K562 (cell line): ENCODE results near the gene TNF. TPM values are rescaled to one million over a fixed set of nuclear protein-coding genes. Genes with fewer than 3 reads are reported as not detected.

ENCODE experiments used
- C11orf30 ChIP-seq: fragments of 450-650 bp; IDR thresholded peaks from 2 replicates; pipeline ENCODE4 v1.6.1; 2016; ENCODE audit warnings: low read depth, mild to moderate bottlenecking
- CTCF ChIP-seq, 3 experiments: IDR thresholded peaks in 2 of 3; conservative IDR thresholded peaks in 1 of 3; 2 replicates each; pipeline ENCODE4 v1.5.1; 2011 to 2012; ENCODE audit warnings: low read length in 3 of 3, mild to moderate bottlenecking in 3 of 3, control low read depth in 2 of 3, improper control_type of control experiment in 1 of 3, inconsistent platforms in 1 of 3, low read depth in 1 of 3, mixed read lengths in 1 of 3, moderate library complexity in 1 of 3; ENCODE audit not compliant: insufficient read depth in 2 of 3
- E2F3 ChIP-seq: fragments of 250-450 bp; sonication (Bioruptor Pico); IDR thresholded peaks from 2 replicates; pipeline ENCODE4 v1.4.0; 2020; ENCODE audit warnings: mild to moderate bottlenecking
- ESRRB ChIP-seq: fragments of 250-450 bp; sonication (Bioruptor Pico); IDR thresholded peaks from 2 replicates; pipeline ENCODE4 v1.5.0; 2020; ENCODE audit warnings: mild to moderate bottlenecking, moderate library complexity, borderline replicate concordance
- ETS2 ChIP-seq: IDR thresholded peaks from 2 replicates; pipeline ENCODE4 v1.6.1; 2016; ENCODE audit warnings: borderline replicate concordance, missing genetic modification characterization, mild to moderate bottlenecking, moderate library complexity, missing compliant biosample characterization; ENCODE audit not compliant: poor library complexity, severe bottlenecking
- HDAC1 ChIP-seq, 2 experiments: fragments of 450-650 bp; IDR thresholded peaks; 2 replicates each; pipeline ENCODE4 v1.6.1; 2016 to 2017; ENCODE audit warnings: inconsistent platforms in 1 of 2, mild to moderate bottlenecking in 1 of 2, moderate library complexity in 1 of 2
- HDAC8 ChIP-seq: fragments of 450-650 bp; IDR thresholded peaks from 2 replicates; pipeline ENCODE4 v1.6.1; 2016; ENCODE audit warnings: mild to moderate bottlenecking, missing genetic modification characterization, moderate library complexity, missing compliant biosample characterization
- IFI16 ChIP-seq: fragments of 250-450 bp; sonication (Bioruptor Pico); IDR thresholded peaks from 2 replicates; pipeline ENCODE4 v2.1.2; 2022; ENCODE audit warnings: mild to moderate bottlenecking, inconsistent platforms
- JUND ChIP-seq, 2 experiments: IDR thresholded peaks; 2 replicates in 1 of 2; 3 replicates in 1 of 2; pipeline ENCODE4 v1.6.1; 2011; ENCODE audit warnings: borderline replicate concordance in 2 of 2, low read depth in 2 of 2, low read length in 2 of 2, improper control_type of control experiment in 1 of 2, missing biosample characterization in 1 of 2, missing genetic modification characterization in 1 of 2, missing genetic modification reagents in 1 of 2
- NRF1 ChIP-seq, 2 experiments: fragments of 450-650 bp; IDR thresholded peaks in 1 of 2; conservative IDR thresholded peaks in 1 of 2; 2 replicates each; pipeline ENCODE4 v1.6.1; 2014; ENCODE audit warnings: mild to moderate bottlenecking in 2 of 2
- POLR3G ChIP-seq: IDR thresholded peaks from 2 replicates; pipeline ENCODE4 v1.6.1; 2011; ENCODE audit not compliant: insufficient read length, insufficient replicate concordance; ENCODE audit errors: extremely low read depth
- SMAD4 ChIP-seq: fragments of 250-450 bp; sonication (Bioruptor Pico); conservative IDR thresholded peaks from 2 replicates; pipeline ENCODE4 v1.8.0; 2021; ENCODE audit warnings: inconsistent platforms, mild to moderate bottlenecking, moderate library complexity
- THRB ChIP-seq: fragments of 450-650 bp; formaldehyde crosslinking; conservative IDR thresholded peaks from 2 replicates; pipeline ENCODE4 v1.4.0; 2022; ENCODE audit warnings: mild to moderate bottlenecking, missing genetic modification characterization
- ZBTB34 ChIP-seq: fragments of 250-450 bp; sonication (Bioruptor Pico); IDR thresholded peaks from 2 replicates; pipeline ENCODE4 v1.8.0; 2021; ENCODE audit warnings: mild to moderate bottlenecking, moderate library complexity
- ZBTB8A ChIP-seq: fragments of 450-650 bp; IDR thresholded peaks from 2 replicates; pipeline ENCODE4 v1.6.1; 2018; ENCODE audit warnings: mild to moderate bottlenecking, moderate library complexity; ENCODE audit not compliant: partially characterized antibody
- ZNF197 ChIP-seq: fragments of 200-800 bp; sonication (Bioruptor generic); IDR thresholded peaks from 2 replicates; pipeline ENCODE4 v1.6.1; 2016; ENCODE audit warnings: low read depth, missing genetic modification characterization, missing compliant biosample characterization
- ZNF316 ChIP-seq: fragments of 450-650 bp; IDR thresholded peaks from 2 replicates; pipeline ENCODE4 v1.6.1; 2016
- ZNF561 ChIP-seq: fragments of 450-650 bp; formaldehyde crosslinking; conservative IDR thresholded peaks from 2 replicates; pipeline ENCODE4 v1.4.0; 2020; ENCODE audit warnings: mild to moderate bottlenecking, moderate library complexity
- ZNF79 ChIP-seq: fragments of 250-450 bp; sonication (Bioruptor Pico); IDR thresholded peaks from 2 replicates; pipeline ENCODE4 v1.4.0; 2020; ENCODE audit warnings: low read depth, mild to moderate bottlenecking, moderate library complexity
- polyA plus RNA-seq, 8 experiments: library from polyadenylated mRNA; depleted of rRNA in 4 of 8; stranded (reverse) in 5 of 8; unstranded in 3 of 8; fragments of >200 nt; fragmentation: Nextera tagmentation in 2 of 8; fragmentation: Illumina TruSeq in 1 of 8; extraction: Ambion mirVana in 2 of 8; extraction: Trizol in 1 of 8; gene quantifications; 2 replicates each; pipeline versions ENCODE4 v1.2.1 to v1.2.3, GENCODE V29; 2011 to 2014; ENCODE audit warnings: inconsistent platforms in 1 of 8, missing spikeins in 1 of 8
- total RNA-seq, 7 experiments: library from RNA; depleted of rRNA in 6 of 7; stranded (reverse); fragments of >200 nt in 6 of 7; fragmentation: Illumina TruSeq in 2 of 7; extraction: Trizol in 2 of 7; gene quantifications; 2 replicates each; pipeline versions ENCODE4 v1.2.1 to v1.2.3, GENCODE V29; 2011 to 2021; ENCODE audit warnings: low replicate concordance in 1 of 7
- TF ChIP-seq, protein P1 (sequence below): sonication (generic); formaldehyde crosslinking; IDR thresholded peaks from 2 replicates; pipeline ENCODE4 v1.8.1; 2023; ENCODE audit warnings: mild to moderate bottlenecking, missing genetic modification reagents

TNF gene
- total and polyA plus RNA-seq, 9 of the 15 experiments (the other 6 are each of a cell fraction or from before 2014, with no cell fraction given) = 0.08 to 0.40 TPM; not detected in 7

- TF ChIP-seq THRB (CRISPR knock-in tag) (no peak; the same call in 1 of the 2 replicates), ZNF316 (peak; percentile 18; the same call in 1 of the 2 replicates), ZBTB34 (CRISPR knock-in tag) (no peak), C11orf30 (peak; percentile 87), JUND (IDR thresholded peaks at IDR 0.05; ENCODE audit: borderline replicate concordance, low read depth, low read length) (peak; percentile 82), JUND (tag; IDR thresholded peaks at IDR 0.05; ENCODE audit: borderline replicate concordance, low read depth, low read length) (no peak; the same call in 2 of the 3 replicates), ESRRB (CRISPR knock-in tag) (0 out of 2 replicates have a peak, but pooled peaks have one; percentile 15), ZNF197 (CRISPR knock-in tag) (no peak; the same call in 1 of the 2 replicates), CTCF (IDR thresholded peaks at IDR 0.05 in 2 of 3, conservative IDR thresholded peaks at IDR 0.05 in 1 of 3; ENCODE audit: insufficient read depth in 2 of 3, low read depth in 1 of 3, low read length in 3 of 3) (no peak; a peak in 1 of 6 replicates), ZNF79 (CRISPR knock-in tag) (no peak), IFI16 (CRISPR knock-in tag) (no peak), ETS2 (no peak), HDAC1 (IDR thresholded peaks at IDR 0.05) (peak in 1 of 2 experiments; percentile 87; a peak in 2 of 4 replicates), POLR3G (no peak), SMAD4 (CRISPR knock-in tag) (peak; percentile 76), ZNF561 (CRISPR knock-in tag) (no peak), HDAC8 (tag) (no peak), E2F3 (peak; percentile 69; the same call in 1 of the 2 replicates), ZBTB8A (no peak), NRF1 (conservative IDR thresholded peaks at IDR 0.05 in 1 of 2, IDR thresholded peaks at IDR 0.05 in 1 of 2) (peak; percentile 73 to 81)
- TF ChIP-seq, protein P1, sequence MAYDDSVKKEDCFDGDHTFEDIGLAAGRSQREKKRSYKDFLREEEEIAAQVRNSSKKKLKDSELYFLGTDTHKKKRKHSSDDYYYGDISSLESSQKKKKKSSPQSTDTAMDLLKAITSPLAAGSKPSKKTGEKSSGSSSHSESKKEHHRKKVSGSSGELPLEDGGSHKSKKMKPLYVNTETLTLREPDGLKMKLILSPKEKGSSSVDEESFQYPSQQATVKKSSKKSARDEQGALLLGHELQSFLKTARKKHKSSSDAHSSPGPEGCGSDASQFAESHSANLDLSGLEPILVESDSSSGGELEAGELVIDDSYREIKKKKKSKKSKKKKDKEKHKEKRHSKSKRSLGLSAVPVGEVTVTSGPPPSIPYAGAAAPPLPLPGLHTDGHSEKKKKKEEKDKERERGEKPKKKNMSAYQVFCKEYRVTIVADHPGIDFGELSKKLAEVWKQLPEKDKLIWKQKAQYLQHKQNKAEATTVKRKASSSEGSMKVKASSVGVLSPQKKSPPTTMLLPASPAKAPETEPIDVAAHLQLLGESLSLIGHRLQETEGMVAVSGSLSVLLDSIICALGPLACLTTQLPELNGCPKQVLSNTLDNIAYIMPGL (CRISPR knock-in tag) = no peak; the same call in 1 of the 2 replicates
These were observed 28.2 kb upstream of the TNF start, which contains the start of gene NFKBIL1 (continued) for GRCh38 chr6:31546958-31547726.
